Adrenal gland (tissue), 5 donors: ENCODE data around the gene TATDN2.

Experiments used
- POLR2A ChIP-seq, 2 donors: fragments of 450-650 bp; IDR thresholded peaks; one replicate each; pipeline ENCODE4 v1.6.1; 2017; ENCODE audit warnings: antibody characterized with exemption in 2 of 2, mild to moderate bottlenecking in 2 of 2, moderate library complexity in 1 of 2
- TF ChIP-seq, protein P1 (sequence below), 6 experiments: fragments of 450-650 bp in 4 of 6; fragments of 200-600 bp in 2 of 6; sonication (generic) in 1 of 6; IDR thresholded peaks; 1 replicate in 5 of 6; 2 replicates in 1 of 6; pipeline versions ENCODE4 v1.5.1 to v1.8.0; 2016 to 2021; ENCODE audit warnings: antibody characterized with exemption in 6 of 6, mild to moderate bottlenecking in 2 of 6, moderate library complexity in 1 of 6
- donor health status: DM: no; HTN: no; CAD: no.

DNA sequence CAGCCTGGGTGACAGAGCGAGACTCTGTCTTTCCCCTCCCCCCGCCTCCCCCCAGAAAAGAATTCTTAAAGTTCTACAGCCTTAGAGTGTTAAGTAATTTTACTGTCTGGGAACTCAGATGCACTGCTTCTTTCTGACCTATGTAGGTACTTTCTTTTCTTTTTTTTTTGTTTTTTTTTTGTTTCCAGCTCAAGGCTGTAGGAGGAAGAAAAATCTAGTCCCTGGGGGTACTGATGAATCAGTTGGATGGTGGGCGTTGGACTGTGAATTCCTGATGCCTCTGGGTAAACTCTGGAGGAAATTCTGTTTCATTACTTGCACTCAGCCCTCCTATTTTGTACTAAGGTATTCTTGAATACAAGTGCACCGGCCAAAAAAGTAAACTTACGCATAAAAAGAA lies 33.7 kb downstream of the TATDN2 start:
- TF ChIP-seq, protein P1, sequence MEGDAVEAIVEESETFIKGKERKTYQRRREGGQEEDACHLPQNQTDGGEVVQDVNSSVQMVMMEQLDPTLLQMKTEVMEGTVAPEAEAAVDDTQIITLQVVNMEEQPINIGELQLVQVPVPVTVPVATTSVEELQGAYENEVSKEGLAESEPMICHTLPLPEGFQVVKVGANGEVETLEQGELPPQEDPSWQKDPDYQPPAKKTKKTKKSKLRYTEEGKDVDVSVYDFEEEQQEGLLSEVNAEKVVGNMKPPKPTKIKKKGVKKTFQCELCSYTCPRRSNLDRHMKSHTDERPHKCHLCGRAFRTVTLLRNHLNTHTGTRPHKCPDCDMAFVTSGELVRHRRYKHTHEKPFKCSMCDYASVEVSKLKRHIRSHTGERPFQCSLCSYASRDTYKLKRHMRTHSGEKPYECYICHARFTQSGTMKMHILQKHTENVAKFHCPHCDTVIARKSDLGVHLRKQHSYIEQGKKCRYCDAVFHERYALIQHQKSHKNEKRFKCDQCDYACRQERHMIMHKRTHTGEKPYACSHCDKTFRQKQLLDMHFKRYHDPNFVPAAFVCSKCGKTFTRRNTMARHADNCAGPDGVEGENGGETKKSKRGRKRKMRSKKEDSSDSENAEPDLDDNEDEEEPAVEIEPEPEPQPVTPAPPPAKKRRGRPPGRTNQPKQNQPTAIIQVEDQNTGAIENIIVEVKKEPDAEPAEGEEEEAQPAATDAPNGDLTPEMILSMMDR (IDR thresholded peaks at IDR 0.05) = no peak
- TF ChIP-seq POLR2A (IDR thresholded peaks at IDR 0.05) = no peak
